ENCODE results near the gene ITGA2B. TPM values are rescaled to one million over a fixed set of nuclear protein-coding genes. Genes with fewer than 3 reads are reported as not detected.

The ITGA2B gene
- total and polyA plus RNA-seq, 2 of the 13 experiments (the other 11 are each of a cell fraction or from before 2014, with no cell fraction given), result 0.38 to 1.1 TPM

- TF ChIP-seq GATAD1 (CRISPR knock-in tag; IDR thresholded peaks at IDR 0.05), result 0 out of 2 replicates have a peak, but pooled peaks have one; percentile 29
- TF ChIP-seq NFATC3 (CRISPR knock-in tag; IDR thresholded peaks at IDR 0.05), result 0 out of 2 replicates have a peak, but pooled peaks have one; percentile 30
- TF ChIP-seq STAG1 (CRISPR knock-in tag; IDR thresholded peaks at IDR 0.05), result peak; percentile 77
- no peak for TF ChIP-seq ZNF589 (CRISPR knock-in tag; conservative IDR thresholded peaks at IDR 0.05)
- TF ChIP-seq HOXA5 (CRISPR knock-in tag; IDR thresholded peaks at IDR 0.05), result 0 out of 2 replicates have a peak, but pooled peaks have one; percentile 53
- TF ChIP-seq SMARCC2 (IDR thresholded peaks at IDR 0.05), result no peak
- 0 out of 2 replicates have a peak, but pooled peaks have one; percentile 42 for TF ChIP-seq KMT2B (CRISPR knock-in tag; IDR thresholded peaks at IDR 0.05)
- 0 out of 2 replicates have a peak, but pooled peaks have one; percentile 6 for TF ChIP-seq GMEB1 (CRISPR knock-in tag; IDR thresholded peaks at IDR 0.05; ENCODE audit: borderline replicate concordance)
- no peak for TF ChIP-seq PLSCR1 (CRISPR knock-in tag; IDR thresholded peaks at IDR 0.05; ENCODE audit: borderline replicate concordance)
- TF ChIP-seq KLF16 (CRISPR knock-in tag; IDR thresholded peaks at IDR 0.05), result 0 out of 4 replicates have a peak, but pooled peaks of 1 of the 2 experiments have one; percentile 41
- TF ChIP-seq ZNF337 (CRISPR knock-in tag; IDR thresholded peaks at IDR 0.05; ENCODE audit: borderline replicate concordance, low read depth), result peak; percentile 41; the same call in 1 of the 2 replicates
- TF ChIP-seq HIVEP1 (CRISPR knock-in tag; IDR thresholded peaks at IDR 0.05), result 0 out of 2 replicates have a peak, but pooled peaks have one; percentile 25
- TF ChIP-seq ZNF350 (CRISPR knock-in tag; IDR thresholded peaks at IDR 0.05; ENCODE audit: borderline replicate concordance, low read depth), result no peak
- TF ChIP-seq MATR3 (CRISPR knock-in tag; IDR thresholded peaks at IDR 0.05), result no peak
- peak; percentile 50; the same call in 1 of the 2 replicates for TF ChIP-seq RAD21 (CRISPR knock-in tag; IDR thresholded peaks at IDR 0.05)
- TF ChIP-seq ZBED4 (CRISPR knock-in tag; IDR thresholded peaks at IDR 0.05; ENCODE audit: borderline replicate concordance), result 0 out of 2 replicates have a peak, but pooled peaks have one; percentile 17
- peak; percentile 56; the same call in 1 of the 2 replicates for TF ChIP-seq ZKSCAN8 (CRISPR knock-in tag; IDR thresholded peaks at IDR 0.05; ENCODE audit: borderline replicate concordance)
- TF ChIP-seq ARID5B (CRISPR knock-in tag; IDR thresholded peaks at IDR 0.05), result peak; percentile 29; the same call in 1 of the 2 replicates
- no peak for TF ChIP-seq ZNF772 (CRISPR knock-in tag; IDR thresholded peaks at IDR 0.05)
These were observed 58.1 kb downstream of the ITGA2B start (continued) for GRCh38 chr17:44331249-44331760.
